Measurements from ENCODE around the gene NUP107. TPM values are rescaled to one million over a fixed set of nuclear protein-coding genes. Genes with fewer than 3 reads are reported as not detected.

The NUP107 gene
- total RNA-seq, 2 donors from 2014 or later = 31.2 to 33.8 TPM

DNA sequence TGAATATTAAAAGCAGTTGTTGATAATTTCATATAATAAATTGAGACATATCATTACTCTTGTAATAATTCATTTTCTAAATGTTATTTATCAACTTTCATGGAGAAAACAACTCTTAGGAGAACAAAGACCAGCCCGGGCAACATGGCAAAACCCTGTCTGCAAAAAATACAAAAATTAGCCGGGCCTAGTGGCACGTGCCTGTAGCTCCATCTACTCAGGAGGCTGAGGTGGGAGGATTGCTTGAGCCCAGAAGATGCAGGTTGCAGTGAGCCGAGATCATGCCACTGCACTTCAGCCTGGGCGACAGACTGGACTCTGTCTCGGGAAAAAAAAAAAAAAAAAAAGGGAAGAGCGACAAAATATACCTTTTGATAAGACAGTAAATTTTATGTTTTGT, 80.4 kb downstream of the NUP107 start:
- DNase-seq (ENCODE audit: low spot score) = no peak
- intact Hi-C loops (cut with DNase I) = no loop called here

GRCh38 chr12:68768431-68768939, 81.7 kb downstream of the NUP107 start:
- intact Hi-C loops (cut with DNase I) = no loop called here
- DNase-seq (ENCODE audit: low spot score) = no peak

GRCh38 chr12:68769941-68770340, 83.2 kb downstream of the NUP107 start:
- no peak for DNase-seq (ENCODE audit: low spot score)
- intact Hi-C loops (cut with DNase I) = no loop called here

DNA sequence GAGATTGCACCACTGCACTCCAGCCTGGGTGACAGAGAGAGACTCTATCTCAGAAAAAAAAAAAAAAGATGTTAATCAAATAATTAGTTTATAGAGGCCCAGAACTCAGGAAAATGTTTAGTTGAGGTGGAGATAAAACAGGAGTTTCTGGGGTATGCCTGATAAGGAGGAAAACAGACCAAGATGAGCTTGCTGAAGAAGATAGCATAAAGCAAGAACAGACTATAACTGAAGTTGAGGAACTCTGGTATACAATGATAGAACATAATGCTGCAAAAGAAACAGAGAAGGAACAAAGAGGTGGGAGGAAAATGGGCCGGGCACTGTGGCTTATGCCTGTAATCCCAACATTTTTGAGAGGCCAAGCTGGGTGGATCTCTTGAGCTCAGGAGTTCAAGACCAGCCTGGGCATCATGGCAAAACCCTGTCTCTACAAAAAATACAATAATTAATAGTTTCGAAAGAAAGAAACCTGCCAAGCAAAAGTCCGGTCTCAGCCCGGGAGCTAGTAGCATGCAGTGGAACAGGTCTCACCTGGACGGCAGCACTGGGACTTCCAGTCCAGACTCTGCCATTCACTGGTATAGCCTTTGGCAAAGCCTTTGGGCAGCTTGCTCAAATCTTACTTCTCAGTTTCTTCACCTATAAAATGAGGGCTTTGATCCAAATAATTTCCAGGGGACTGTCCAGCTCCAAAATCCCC, 84.6 kb downstream of the NUP107 start:
- DNase-seq (ENCODE audit: low spot score) = no peak
- intact Hi-C loops (cut with DNase I) = no loop called here

DNA sequence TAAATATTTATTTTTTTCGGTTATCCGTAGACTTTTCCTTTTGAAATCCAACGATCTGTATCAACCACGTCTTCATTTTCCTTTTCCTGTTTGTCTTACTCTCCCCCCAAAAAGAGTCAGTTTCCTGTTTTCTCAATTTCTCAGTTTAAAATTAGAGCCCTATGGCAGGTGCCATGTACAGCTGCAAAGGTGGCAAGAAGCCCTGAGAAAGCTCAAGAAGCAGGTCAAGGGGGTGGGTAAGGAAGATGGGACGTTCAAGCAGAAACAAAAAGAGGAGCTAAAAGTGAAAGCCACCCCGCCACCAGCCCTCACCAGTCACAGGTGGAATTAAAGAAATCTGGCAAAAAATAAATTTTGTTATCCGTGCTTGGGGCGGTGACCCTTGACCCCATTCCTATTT, 85.9 kb downstream of the NUP107 start:
- no peak for DNase-seq (ENCODE audit: low spot score)
- intact Hi-C loops (cut with DNase I) = no loop called here

DNA sequence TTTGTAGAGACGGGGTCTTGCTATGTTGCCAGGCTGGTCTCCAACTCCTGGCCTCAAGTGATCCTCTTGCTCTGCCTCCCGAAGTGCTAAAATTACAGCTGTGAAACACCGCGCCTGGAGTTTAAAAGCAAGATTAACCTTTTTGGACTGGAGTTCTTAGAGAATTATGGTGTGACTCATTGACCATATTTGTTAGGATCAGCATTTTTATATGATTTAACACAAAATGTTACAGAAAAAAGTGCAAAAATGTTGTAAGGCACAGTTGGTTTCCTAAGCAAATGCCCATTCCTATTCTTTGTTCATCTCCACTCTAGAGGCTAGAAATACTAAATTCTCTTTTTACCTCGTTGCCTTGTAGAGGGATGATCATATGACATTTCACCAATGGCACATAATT, 86.8 kb downstream of the NUP107 start:
- DNase-seq (ENCODE audit: low spot score) = no peak
- intact Hi-C loops (cut with DNase I) = no loop called here

DNA sequence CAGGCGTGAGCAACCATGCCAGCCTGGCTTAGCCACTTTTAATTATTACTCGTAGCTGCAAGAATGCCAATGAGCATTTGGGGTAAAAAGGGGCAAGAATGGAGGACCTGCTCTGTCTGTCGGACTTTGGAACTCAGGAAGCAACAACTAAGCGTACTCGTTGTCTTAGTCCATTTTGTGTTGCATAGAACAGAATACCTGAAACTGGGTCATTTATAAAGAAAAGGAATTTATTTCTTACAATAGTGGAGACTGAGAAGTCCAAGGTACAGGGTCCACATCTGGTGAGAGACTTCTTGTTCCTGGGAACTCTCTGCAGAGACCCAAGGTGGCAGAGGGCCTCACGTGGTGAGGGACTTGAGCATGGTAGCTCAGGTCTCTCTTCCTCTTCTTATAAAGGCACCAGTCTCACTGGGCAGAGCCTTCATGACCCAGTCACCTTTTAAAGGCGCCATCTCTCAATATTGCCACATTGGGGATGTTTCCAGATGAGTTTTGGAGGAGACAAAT, 88.4 kb downstream of the NUP107 start:
- intact Hi-C loops (cut with DNase I) = no loop called here

GRCh38 chr12:68776976-68777610, 90.3 kb downstream of the NUP107 start:
- intact Hi-C loops (cut with DNase I) = no loop called here
- DNase-seq (ENCODE audit: low spot score) = no peak

More for the DNA sequence above, 88.4 kb downstream of the NUP107 start:
- no peak for DNase-seq (ENCODE audit: low spot score)

- DNase-seq (ENCODE audit: low spot score) = no peak
- intact Hi-C loops (cut with DNase I) = no loop called here
Observed at GRCh38 chr12:68779280-68779679, 92.5 kb downstream of the NUP107 start.

DNA sequence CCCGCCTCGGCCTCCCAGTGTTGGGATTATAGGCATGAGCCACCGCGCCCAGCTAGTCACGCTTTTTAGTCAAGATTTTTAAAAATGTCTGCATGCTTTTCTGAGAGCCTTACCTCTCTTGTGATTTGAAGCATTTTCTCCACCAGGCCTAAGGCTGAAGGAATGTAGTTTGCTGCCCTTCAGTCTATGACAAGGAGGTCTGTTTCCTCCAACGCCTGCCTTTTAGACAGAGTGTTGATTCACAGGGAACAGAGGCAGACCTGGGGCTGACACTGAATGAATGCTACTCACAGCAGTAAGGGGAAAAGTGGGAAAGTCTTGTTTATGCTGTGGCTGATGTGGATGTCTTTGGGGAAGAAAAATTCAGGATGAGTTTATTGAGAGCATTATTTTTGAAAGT, 94.0 kb downstream of the NUP107 start:
- DNase-seq (ENCODE audit: low spot score) = no peak

GRCh38 chr12:68781728-68782127, 95.0 kb downstream of the NUP107 start:
- DNase-seq (ENCODE audit: low spot score) = no peak
- intact Hi-C loops (cut with DNase I) = no loop called here

More for the DNA sequence above, 94.0 kb downstream of the NUP107 start:
- intact Hi-C loops (cut with DNase I) = no loop called here

DNA sequence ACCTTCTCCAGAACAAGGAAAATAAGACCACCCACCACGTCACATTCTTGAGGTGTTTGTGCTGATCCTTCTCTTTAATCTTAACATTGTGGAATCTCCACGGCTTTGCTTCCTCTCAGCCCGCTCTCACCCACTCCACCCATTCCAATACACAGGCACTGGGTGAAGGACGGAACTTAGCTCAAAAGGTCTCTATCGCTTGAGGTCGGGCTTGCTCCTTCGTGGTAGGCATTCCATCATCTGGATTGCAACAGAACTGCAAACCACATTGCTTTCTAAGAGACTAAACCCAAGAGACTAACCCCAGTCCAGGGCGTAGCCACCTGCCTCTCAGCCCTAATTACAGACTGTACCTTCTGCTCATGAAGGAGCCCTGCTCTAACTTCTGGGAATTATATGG, 97.2 kb downstream of the NUP107 start:
- intact Hi-C loops (cut with DNase I) = no loop called here
- no peak for DNase-seq (ENCODE audit: low spot score)

GRCh38 chr12:68785358-68785757, 98.6 kb downstream of the NUP107 start:
- no peak for DNase-seq (ENCODE audit: low spot score)
- intact Hi-C loops (cut with DNase I) = no loop called here

- intact Hi-C loops (cut with DNase I) = no loop called here
- DNase-seq (ENCODE audit: low spot score) = no peak
Observed at GRCh38 chr12:68785823-68786222, 99.0 kb downstream of the NUP107 start.

DNA sequence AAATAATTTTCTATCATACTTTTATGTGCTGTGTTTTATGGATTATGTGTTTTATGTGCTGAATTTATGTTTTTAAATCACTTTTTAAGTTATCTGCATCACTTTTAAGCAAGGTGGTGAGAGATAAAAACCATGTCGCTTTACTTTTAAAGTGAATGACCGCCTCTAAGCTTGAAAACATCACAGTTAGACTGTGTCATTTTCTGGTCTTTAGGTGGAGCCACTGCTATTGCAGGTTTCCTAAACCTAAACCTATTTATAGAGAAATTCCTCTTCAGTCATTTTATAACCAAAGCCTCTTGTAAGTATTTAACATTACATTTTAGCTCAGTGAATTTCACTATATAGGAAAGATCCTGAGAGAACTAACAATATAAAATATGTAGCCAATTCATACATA, 100.2 kb downstream of the NUP107 start:
- intact Hi-C loops (cut with DNase I) = no loop called here

DNA sequence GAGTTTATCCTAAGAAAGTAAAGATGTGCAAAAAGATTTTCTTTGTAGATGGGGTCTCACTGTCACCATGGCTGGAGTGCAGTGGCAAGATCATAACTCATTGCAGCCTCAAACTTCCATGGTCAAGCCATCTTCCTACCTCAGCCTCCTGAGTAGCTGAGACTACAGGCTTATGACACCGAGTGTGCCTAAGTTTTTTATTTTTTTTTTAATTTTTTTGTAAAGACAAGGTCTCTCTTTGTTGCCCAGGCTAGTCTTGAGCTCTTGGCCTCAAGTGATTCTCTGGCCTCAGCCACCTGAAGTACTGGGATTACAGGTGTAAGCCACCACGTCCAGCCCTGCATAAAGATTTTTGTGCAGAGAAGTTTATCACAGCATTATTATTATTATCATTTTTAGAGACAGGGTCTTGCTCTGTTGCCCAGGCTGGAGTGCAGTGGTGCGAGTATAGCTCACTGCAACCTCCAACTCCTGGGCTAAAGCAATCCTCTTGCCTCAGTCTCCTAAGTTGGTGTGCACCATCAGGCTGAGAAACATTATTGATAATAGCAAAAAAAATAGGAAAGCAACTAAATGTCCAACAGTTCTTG, 101.9 kb downstream of the NUP107 start:
- intact Hi-C loops (cut with DNase I) = no loop called here
- no peak for DNase-seq (ENCODE audit: low spot score)

More for the DNA sequence above, 100.2 kb downstream of the NUP107 start:
- DNase-seq (ENCODE audit: low spot score) = no peak

- DNase-seq (ENCODE audit: low spot score) = no peak
- intact Hi-C loops (cut with DNase I) = no loop called here
Observed at GRCh38 chr12:68789144-68789878, 102.5 kb downstream of the NUP107 start.

- intact Hi-C loops (cut with DNase I) = no loop called here
- DNase-seq (ENCODE audit: low spot score) = no peak
Observed at GRCh38 chr12:68790081-68790951, 103.5 kb downstream of the NUP107 start.

GRCh38 chr12:68790952-68791234, 104.1 kb downstream of the NUP107 start:
- DNase-seq (ENCODE audit: low spot score) = no peak
- intact Hi-C loops (cut with DNase I) = no loop called here
